ENCODE results near the gene FBXW4. TPM values are rescaled to one million over a fixed set of nuclear protein-coding genes. Genes with fewer than 3 reads are reported as not detected.

Gene FBXW4, protein sequence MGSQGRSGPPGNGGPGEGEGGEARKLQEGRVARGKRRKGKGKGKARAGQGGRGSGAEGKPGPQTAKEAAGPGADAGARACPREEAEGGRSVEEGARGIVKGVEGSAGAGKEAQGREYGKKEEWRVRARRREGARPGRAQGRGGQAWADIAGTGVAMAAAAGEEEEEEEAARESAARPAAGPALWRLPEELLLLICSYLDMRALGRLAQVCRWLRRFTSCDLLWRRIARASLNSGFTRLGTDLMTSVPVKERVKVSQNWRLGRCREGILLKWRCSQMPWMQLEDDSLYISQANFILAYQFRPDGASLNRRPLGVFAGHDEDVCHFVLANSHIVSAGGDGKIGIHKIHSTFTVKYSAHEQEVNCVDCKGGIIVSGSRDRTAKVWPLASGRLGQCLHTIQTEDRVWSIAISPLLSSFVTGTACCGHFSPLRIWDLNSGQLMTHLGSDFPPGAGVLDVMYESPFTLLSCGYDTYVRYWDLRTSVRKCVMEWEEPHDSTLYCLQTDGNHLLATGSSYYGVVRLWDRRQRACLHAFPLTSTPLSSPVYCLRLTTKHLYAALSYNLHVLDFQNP
- 39.0 and 46.4 TPM in 2 replicates for total RNA-seq

DNA sequence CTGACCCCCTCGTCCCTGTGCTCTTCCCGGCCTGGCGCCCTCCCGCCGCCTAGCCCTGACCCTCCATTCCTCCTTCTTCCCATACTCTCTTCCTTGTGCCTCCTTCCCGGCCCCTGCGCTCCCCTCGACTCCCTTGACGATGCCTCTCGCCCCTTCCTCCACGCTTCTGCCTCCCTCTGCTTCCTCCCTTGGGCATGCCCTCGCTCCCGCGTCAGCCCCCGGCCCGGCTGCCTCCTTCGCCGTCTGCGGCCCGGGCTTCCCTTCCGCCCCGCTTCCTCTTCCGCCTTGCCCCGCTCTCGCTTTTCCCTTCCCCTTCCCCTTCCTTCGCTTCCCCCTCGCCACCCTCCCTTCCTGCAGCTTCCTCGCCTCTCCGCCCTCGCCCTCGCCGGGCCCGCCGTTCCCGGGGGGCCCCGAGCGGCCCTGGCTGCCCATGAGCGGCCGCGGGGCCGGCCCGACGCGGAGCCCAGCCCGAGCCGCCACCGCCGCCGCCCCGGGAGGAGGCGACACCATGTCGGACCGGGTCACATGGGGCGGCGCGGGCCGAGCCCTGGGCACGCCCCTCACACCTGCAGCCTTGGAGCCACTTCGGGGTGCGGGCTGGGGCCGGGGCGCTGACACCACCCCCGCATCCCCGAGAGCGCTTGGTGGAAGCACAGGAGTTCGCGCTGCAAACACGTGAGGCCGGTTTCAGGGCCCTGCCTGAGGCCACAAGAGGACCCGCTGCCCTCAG, at the start of gene FBXW4:
FBXW4 (minus strand) TSS at position 497 of the 730 bp plus-strand sequence; CDS start at position 432, 65 bp downstream.

DNA sequence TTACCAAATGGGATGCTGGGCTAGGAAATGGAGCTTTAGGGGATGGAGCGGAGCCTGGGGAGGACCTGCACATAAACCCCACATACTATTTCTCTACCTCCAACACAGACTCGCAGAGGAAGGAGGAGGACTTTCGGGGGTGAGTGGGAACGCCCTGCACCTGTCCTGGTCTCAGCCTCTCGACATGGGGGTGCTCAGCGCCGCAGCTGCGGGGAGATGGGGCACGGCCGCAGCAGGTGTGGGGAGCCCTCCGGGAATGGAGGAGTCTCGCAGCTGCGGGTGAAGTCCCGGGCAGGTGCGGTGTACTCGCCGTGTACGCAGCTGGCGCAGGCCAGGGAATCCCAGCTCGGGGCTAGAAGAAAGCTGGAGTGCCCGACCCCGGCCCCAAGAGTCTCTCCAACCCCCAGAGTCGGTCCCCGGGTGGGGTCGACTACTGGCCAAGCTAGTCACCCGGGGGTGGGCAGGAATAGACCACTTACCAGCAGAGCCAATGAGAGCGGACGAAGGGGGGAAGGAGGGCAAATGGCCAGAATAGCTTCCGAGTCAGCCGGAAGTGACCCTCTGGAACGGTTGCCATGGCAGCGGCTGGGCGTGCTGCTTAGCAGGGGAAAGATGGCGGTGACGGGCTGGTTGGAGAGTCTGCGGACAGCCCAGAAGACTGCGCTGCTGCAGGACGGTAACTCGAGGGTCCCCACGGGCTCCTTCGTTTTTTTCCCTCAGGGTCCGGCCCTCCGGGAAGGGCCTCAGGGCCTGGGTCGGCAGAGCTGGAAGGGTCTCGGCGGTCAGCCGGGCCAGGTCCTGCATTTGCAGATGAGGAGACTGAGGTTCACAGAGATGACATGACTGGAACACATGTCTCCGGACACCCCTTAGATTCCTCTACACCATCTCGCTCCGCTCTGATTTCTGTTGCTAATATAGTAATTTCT, 107.0 kb downstream of the FBXW4 start, which contains the start of the genes DPCD and POLL:
DPCD (plus strand) TSS at position 597 of the 929 bp plus-strand sequence; CDS start at position 613, 16 bp downstream.
POLL (minus strand) TSS at position 533 of the 929 bp plus-strand sequence. CDS start 897 bp downstream, outside the sequence.

Other genes with a start within 250 kb of the FBXW4 start
- gene POLL, start 106.9 kb downstream of the FBXW4 start, total RNA-seq = 11.8 and 14.4 TPM in 2 replicates
- gene DPCD, start 106.8 kb downstream of the FBXW4 start, total RNA-seq = 58.8 and 70.0 TPM in 2 replicates
- gene FGF8, start 80.9 kb upstream of the FBXW4 start, total RNA-seq = not detected in 2 replicates
- gene NPM3, start 88.3 kb upstream of the FBXW4 start, total RNA-seq = 156 and 182 TPM in 2 replicates
- 123 and 142 TPM in 2 replicates for gene OGA, start 123.3 kb upstream of the FBXW4 start, total RNA-seq
- 0.55 and 0.62 TPM in 2 replicates for gene KCNIP2, start 148.6 kb upstream of the FBXW4 start, total RNA-seq

All from uterine smooth muscle cell (primary cell).